HCT116 (cell line): ENCODE data around the gene POLRMT. TPM values are rescaled to one million over a fixed set of nuclear protein-coding genes. Genes with fewer than 3 reads are reported as not detected.

Experiments
- ATAC-seq: fragments of 200-7000 bp; cut with Tn5 transposase; 2 replicates; pipeline ENCODE4 v1.9.1; 2020; ENCODE audit warnings: mild to moderate bottlenecking, moderate library complexity
- BruUV-seq: library from RNA; stranded (reverse); fragments of 400-500 nt; replicated peaks from 2 replicates; lab custom pipeline; 2021; lab: Mats Ljungman, UMichigan
- CTCF ChIA-PET: fragments of 300-600 bp; sonication (Branson Sonifier 250); formaldehyde crosslinking; loops from one replicate; lab custom pipeline; 2021; ENCODE audit warnings: antibody characterized with exemption; lab: Charles Lee
- POLR2A ChIA-PET: fragments of 300-600, 350-600 bp; sonication (Branson Sonifier 250); formaldehyde crosslinking; loops from one replicate; lab custom pipeline; 2021; ENCODE audit warnings: antibody characterized with exemption; lab: Charles Lee
- RAD21 ChIA-PET, 2 experiments: fragments of 300-600 bp; sonication (Branson Sonifier 250); formaldehyde crosslinking; loops; one replicate each; lab custom pipeline; 2023; ENCODE audit warnings: low total read pairs in 2 of 2; ENCODE audit not compliant: uncharacterized antibody in 2 of 2, unreplicated experiment in 2 of 2, low non-redundant PET in 1 of 2; lab: Charles Lee
- DNase-seq: peaks from one replicate; pipeline ENCODE4 v3.0.0-alpha.2; 2010; ENCODE audit warnings: low read depth, low spot score
- H2AFZ ChIP-seq: fragments of 200-600 bp; shearing (Covaris generic), sonication (generic); 2 replicates; pipeline ENCODE4 v1.6.1; 2017; ENCODE audit warnings: low read depth, mixed run types, mixed read lengths, antibody characterized with exemption, low read length; ENCODE audit not compliant: poor library complexity, severe bottlenecking
- H3K27ac ChIP-seq: 2 replicates; pipeline ENCODE4 v1.5.1; 2012; ENCODE audit warnings: low read depth, low read length
- H3K27me3 ChIP-seq: fragments of 200-600 bp; sonication (generic); 2 replicates; pipeline ENCODE4 v1.6.1; 2016; ENCODE audit warnings: mixed run types, low read length, mixed read lengths; ENCODE audit not compliant: insufficient read depth
- H3K36me3 ChIP-seq, 2 experiments: fragments of 200-500 bp in 1 of 2; fragments of 200-600 bp in 1 of 2; sonication (Bioruptor generic) in 1 of 2; sonication (generic) in 1 of 2; 2 replicates each; pipeline versions ENCODE4 v1.5.1 to v1.6.1; 2014 to 2016; ENCODE audit warnings: low read length in 2 of 2, inconsistent platforms in 1 of 2, mixed read lengths in 1 of 2, mixed run types in 1 of 2; ENCODE audit not compliant: insufficient read depth in 2 of 2, control insufficient read depth in 1 of 2
- H3K4me1 ChIP-seq, 2 experiments: fragments of 200-600 bp in 1 of 2; sonication (generic) in 1 of 2; 2 replicates each; pipeline versions ENCODE4 v1.5.1 to v1.6.1; 2012 to 2017; ENCODE audit warnings: low read length in 2 of 2, inconsistent platforms in 1 of 2, mild to moderate bottlenecking in 1 of 2, mixed read lengths in 1 of 2, mixed run types in 1 of 2, moderate library complexity in 1 of 2; ENCODE audit not compliant: insufficient read depth in 2 of 2, control insufficient read depth in 1 of 2
- H3K4me2 ChIP-seq: fragments of 200-600 bp; sonication (generic); 2 replicates; pipeline ENCODE4 v1.6.1; 2017; ENCODE audit warnings: mixed run types, low read length, mixed read lengths
- H3K4me3 ChIP-seq, 2 experiments: fragments of 200-600 bp in 1 of 2; sonication (generic) in 1 of 2; replicated peaks in 1 of 2; 2 replicates each; pipeline ENCODE4 v1.5.1; 2011 to 2016; ENCODE audit warnings: low read length in 2 of 2, control low read depth in 1 of 2, low read depth in 1 of 2, mild to moderate bottlenecking in 1 of 2, mixed read lengths in 1 of 2, mixed run types in 1 of 2
- H3K79me2 ChIP-seq: fragments of 200-600 bp; sonication (generic); 2 replicates; pipeline ENCODE4 v1.6.1; 2017; ENCODE audit warnings: mild to moderate bottlenecking, mixed run types, low read length, moderate library complexity, mixed read lengths; ENCODE audit not compliant: insufficient read depth
- H3K9ac ChIP-seq: fragments of 200-600 bp; sonication (generic); 2 replicates; pipeline ENCODE4 v1.6.1; 2016; ENCODE audit warnings: low read length, mixed read lengths
- H3K9me2 ChIP-seq: fragments of 200-600 bp; sonication (generic), shearing (Covaris generic); 2 replicates; pipeline ENCODE4 v1.6.1; 2017; ENCODE audit warnings: mixed run types, mild to moderate bottlenecking, moderate library complexity; ENCODE audit not compliant: insufficient read depth
- H3K9me3 ChIP-seq, 2 experiments: fragments of 200-500 bp in 1 of 2; fragments of 200-600 bp in 1 of 2; sonication (Bioruptor generic) in 1 of 2; sonication (generic) in 1 of 2; 2 replicates each; pipeline ENCODE4 v1.6.1; 2014 to 2017; ENCODE audit warnings: low read length in 2 of 2, mixed read lengths in 2 of 2, inconsistent platforms in 1 of 2, low read depth in 1 of 2, mild to moderate bottlenecking in 1 of 2, mixed run types in 1 of 2, moderate library complexity in 1 of 2; ENCODE audit not compliant: control insufficient read depth in 1 of 2, insufficient read depth in 1 of 2
- H4K20me1 ChIP-seq: fragments of 200-600 bp; sonication (generic), shearing (Covaris generic); 2 replicates; pipeline ENCODE4 v1.6.1; 2017; ENCODE audit warnings: mixed run types, mild to moderate bottlenecking, moderate library complexity; ENCODE audit not compliant: insufficient read depth
- CBX3 ChIP-seq: IDR thresholded peaks from 2 replicates; pipeline ENCODE4 v1.6.1; 2012; ENCODE audit warnings: low read depth
- CEBPB ChIP-seq: IDR thresholded peaks from 2 replicates; pipeline ENCODE4 v1.6.1; 2012; ENCODE audit warnings: low read depth
- FOSL1 ChIP-seq: IDR thresholded peaks from 2 replicates; pipeline ENCODE4 v1.6.1; 2012; ENCODE audit warnings: low read depth
- RAD21 ChIP-seq: IDR thresholded peaks from 2 replicates; pipeline ENCODE4 v1.6.1; 2012; ENCODE audit warnings: low read depth, mild to moderate bottlenecking
- SRF ChIP-seq: IDR thresholded peaks from 2 replicates; pipeline ENCODE4 v1.6.1; 2012; ENCODE audit warnings: low read depth
- TCF7L2 ChIP-seq: IDR thresholded peaks from 2 replicates; pipeline ENCODE4 v1.7.0; 2011; ENCODE audit warnings: borderline replicate concordance, inconsistent platforms; ENCODE audit not compliant: insufficient read depth, insufficient read length; ENCODE audit errors: extremely low read depth
- YY1 ChIP-seq: IDR thresholded peaks from 2 replicates; pipeline ENCODE4 v1.6.1; 2011; ENCODE audit warnings: low read length, low read depth, moderate library complexity, mild to moderate bottlenecking; ENCODE audit not compliant: insufficient replicate concordance; ENCODE audit errors: extremely low read depth
- ZFX ChIP-seq: fragments of 450-650 bp; IDR thresholded peaks from 2 replicates; pipeline ENCODE4 v1.6.1; 2017
- intact Hi-C: fragments of 100-400 bp; cut with micrococcal nuclease; formaldehyde crosslinking; loops from 2 replicates; pipeline ENCODE4 v1.10.0; 2022
- total RNA-seq: library from RNA; stranded (reverse); gene quantifications from one replicate; pipeline ENCODE4 v1.2.1, GENCODE V29; 2021; ENCODE audit not compliant: unreplicated experiment
- TF ChIP-seq, protein P1 (sequence below): IDR thresholded peaks from 2 replicates; pipeline ENCODE4 v1.6.1; 2011; ENCODE audit warnings: mild to moderate bottlenecking, low read length, moderate library complexity; ENCODE audit not compliant: insufficient replicate concordance; ENCODE audit errors: extremely low read depth

Gene POLRMT
- total RNA-seq, 1 experiment from 2014 or later: 138 TPM

DNA sequence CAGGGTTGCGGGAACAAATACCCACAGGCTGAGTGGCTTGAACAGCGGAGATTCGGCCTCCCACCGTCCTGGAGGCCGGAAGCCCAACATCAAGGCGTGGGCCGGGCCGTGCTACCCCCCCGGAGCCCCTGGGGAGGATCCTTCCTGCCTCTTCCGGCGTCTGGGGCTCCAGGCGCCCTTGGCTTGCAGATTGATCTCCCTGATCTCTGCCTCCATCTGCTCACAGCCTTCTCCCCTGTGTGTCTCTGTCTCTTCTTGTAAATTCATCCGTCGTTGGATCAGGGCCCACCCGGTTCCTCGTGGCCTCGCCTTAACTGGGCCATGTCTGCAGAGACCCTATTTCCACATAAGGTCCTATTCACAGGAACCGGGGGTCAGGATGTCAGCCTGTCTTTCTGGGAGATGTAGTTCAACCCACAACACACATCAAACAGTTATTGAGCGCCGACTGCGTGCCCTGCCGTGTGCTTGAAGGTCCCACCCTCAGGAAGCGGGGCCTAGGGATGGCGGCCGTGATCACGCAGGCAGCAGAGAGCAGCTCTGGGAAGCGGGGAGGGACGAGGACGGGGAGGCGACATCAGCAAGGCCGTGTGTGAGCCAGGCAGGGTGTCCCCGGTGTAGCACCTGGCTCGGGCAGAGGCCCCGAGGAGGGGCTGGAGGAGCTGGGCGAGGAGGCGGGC is 22.4 kb downstream of the POLRMT start:
- no TSS peak for BruUV-seq
- Histone ChIP-seq H4K20me1 (no peaks in the 10 kb centered on the region), H3K4me1 (peaks cover 8 to 11% of the 10 kb centered on the region in 2 experiments; a peak in 3 of 4 replicates), H3K9me3 (no peaks in the 10 kb centered on the region), H3K4me2 (no peak overlapping the region), H3K4me3 (no peak overlapping the region), H2AFZ (no peak overlapping the region), H3K79me2 (no peaks in the 10 kb centered on the region), H3K27ac (no peak overlapping the region), H3K36me3 (peaks cover 0 to 6% of the 10 kb centered on the region in 2 experiments; a peak in 1 of 4 replicates), H3K9me2 (no peaks in the 10 kb centered on the region), H3K9ac (no peak overlapping the region), H3K27me3 (no peaks in the 10 kb centered on the region)
- CTCF ChIA-PET: no interaction called here
- POLR2A ChIA-PET: no interaction called here
- no peak for ATAC-seq
- no peak for TF ChIP-seq YY1
- TF ChIP-seq, protein P1, sequence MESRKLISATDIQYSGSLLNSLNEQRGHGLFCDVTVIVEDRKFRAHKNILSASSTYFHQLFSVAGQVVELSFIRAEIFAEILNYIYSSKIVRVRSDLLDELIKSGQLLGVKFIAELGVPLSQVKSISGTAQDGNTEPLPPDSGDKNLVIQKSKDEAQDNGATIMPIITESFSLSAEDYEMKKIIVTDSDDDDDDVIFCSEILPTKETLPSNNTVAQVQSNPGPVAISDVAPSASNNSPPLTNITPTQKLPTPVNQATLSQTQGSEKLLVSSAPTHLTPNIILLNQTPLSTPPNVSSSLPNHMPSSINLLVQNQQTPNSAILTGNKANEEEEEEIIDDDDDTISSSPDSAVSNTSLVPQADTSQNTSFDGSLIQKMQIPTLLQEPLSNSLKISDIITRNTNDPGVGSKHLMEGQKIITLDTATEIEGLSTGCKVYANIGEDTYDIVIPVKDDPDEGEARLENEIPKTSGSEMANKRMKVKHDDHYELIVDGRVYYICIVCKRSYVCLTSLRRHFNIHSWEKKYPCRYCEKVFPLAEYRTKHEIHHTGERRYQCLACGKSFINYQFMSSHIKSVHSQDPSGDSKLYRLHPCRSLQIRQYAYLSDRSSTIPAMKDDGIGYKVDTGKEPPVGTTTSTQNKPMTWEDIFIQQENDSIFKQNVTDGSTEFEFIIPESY: no peak
- TF ChIP-seq RAD21: no peak
- peak; percentile 48; the same call in 1 of the 2 replicates for TF ChIP-seq ZFX
- TF ChIP-seq CEBPB: no peak
- no peak for TF ChIP-seq FOSL1
- TF ChIP-seq TCF7L2: peak; percentile 92
- TF ChIP-seq SRF: no peak
- no peak for TF ChIP-seq CBX3
- no peak for DNase-seq
- intact Hi-C loops: no loop called here
- RAD21 ChIA-PET: no interaction called here
